GM23338 (cell line): ENCODE measurements around the gene PTPN22. TPM values are rescaled to one million over a fixed set of nuclear protein-coding genes. Genes with fewer than 3 reads are reported as not detected.

ENCODE experiments used
- ATAC-seq: fragments of 200-7000 bp; cut with Tn5 transposase; 3 replicates; pipeline ENCODE4 v1.9.1; 2020
- DNase-seq: peaks from one replicate; pipeline ENCODE4 v3.0.0-alpha.2; 2015; ENCODE audit warnings: low spot score
- H2AFZ ChIP-seq: fragments of 200-600 bp; sonication (generic); 2 replicates; pipeline ENCODE4 v1.8.0; 2016; ENCODE audit warnings: antibody characterized with exemption, mild to moderate bottlenecking, moderate library complexity
- H3F3A ChIP-seq: fragments of 200-600 bp; sonication (generic); replicated peaks from 2 replicates; pipeline ENCODE4 v1.8.0; 2017; ENCODE audit warnings: antibody characterized with exemption, mixed run types, low read depth
- H3K27ac ChIP-seq: fragments of 200-600 bp; sonication (generic); 2 replicates; pipeline ENCODE4 v1.6.1; 2016; ENCODE audit warnings: low read depth
- H3K27me3 ChIP-seq: fragments of 200-600 bp; sonication (generic); 2 replicates; pipeline ENCODE4 v1.8.0; 2016; ENCODE audit warnings: mild to moderate bottlenecking, mixed run types, moderate library complexity; ENCODE audit not compliant: insufficient read depth
- H3K36me3 ChIP-seq: fragments of 200-600 bp; sonication (generic); 2 replicates; pipeline ENCODE4 v1.8.0; 2016; ENCODE audit warnings: mild to moderate bottlenecking; ENCODE audit not compliant: insufficient read depth
- H3K4me1 ChIP-seq: fragments of 200-600 bp; sonication (generic); 2 replicates; pipeline ENCODE4 v1.8.0; 2016; ENCODE audit warnings: mild to moderate bottlenecking, moderate library complexity; ENCODE audit not compliant: insufficient read depth
- H3K4me2 ChIP-seq: fragments of 200-600 bp; sonication (generic); 2 replicates; pipeline ENCODE4 v1.7.1; 2017; ENCODE audit warnings: mixed run types
- H3K4me3 ChIP-seq: fragments of 200-600 bp; sonication (generic); 2 replicates; pipeline ENCODE4 v1.6.1; 2016; ENCODE audit warnings: mixed run types
- H3K79me2 ChIP-seq: fragments of 200-600 bp; sonication (generic); replicated peaks from 2 replicates; pipeline ENCODE4 v1.8.0; 2017; ENCODE audit warnings: mild to moderate bottlenecking; ENCODE audit not compliant: insufficient read depth
- H3K9me2 ChIP-seq: fragments of 200-600 bp; sonication (generic); 2 replicates; pipeline ENCODE4 v1.8.0; 2017; ENCODE audit not compliant: insufficient read depth
- H4K20me1 ChIP-seq: fragments of 200-600 bp; sonication (generic); replicated peaks from 2 replicates; pipeline ENCODE4 v1.8.0; 2017; ENCODE audit warnings: mild to moderate bottlenecking; ENCODE audit not compliant: insufficient read depth
- H3K27ac Mint-ChIP-seq: 2 replicates; pipeline ENCODE4 v1.8.0; 2020; ENCODE audit warnings: inconsistent platforms, mild to moderate bottlenecking, moderate library complexity, mixed read lengths
- H3K27me3 Mint-ChIP-seq: 3 replicates; pipeline ENCODE4 v1.8.0; 2022; ENCODE audit warnings: low read depth, mild to moderate bottlenecking, moderate library complexity, mixed read lengths, inconsistent platforms; ENCODE audit not compliant: insufficient read depth, poor library complexity
- H3K36me3 Mint-ChIP-seq: 3 replicates; pipeline ENCODE4 v1.8.0; 2021; ENCODE audit warnings: low read depth, mild to moderate bottlenecking, inconsistent platforms, moderate library complexity, mixed read lengths
- H3K4me1 Mint-ChIP-seq: 3 replicates; pipeline ENCODE4 v1.8.0; 2020; ENCODE audit warnings: mild to moderate bottlenecking, inconsistent platforms, mixed read lengths
- H3K4me3 Mint-ChIP-seq: 3 replicates; pipeline ENCODE4 v1.8.0; 2021; ENCODE audit warnings: moderate library complexity, mild to moderate bottlenecking, inconsistent platforms, mixed read lengths
- H3K9me3 Mint-ChIP-seq: 3 replicates; pipeline ENCODE4 v1.8.0; 2020; ENCODE audit warnings: moderate library complexity, mild to moderate bottlenecking, inconsistent platforms, mixed read lengths
- CREB1 ChIP-seq: fragments of 250-450 bp; sonication (Bioruptor Pico); IDR thresholded peaks from 2 replicates; pipeline ENCODE4 v1.5.0; 2020; ENCODE audit warnings: low read depth, mild to moderate bottlenecking, moderate library complexity
- CTCF ChIP-seq, 2 experiments: fragments of 200-600 bp in 1 of 2; sonication (generic) in 1 of 2; conservative IDR thresholded peaks; 2 replicates each; pipeline versions ENCODE4 v1.5.1 to v1.6.1; 2016 to 2017; ENCODE audit warnings: antibody characterized with exemption in 2 of 2, low read depth in 2 of 2, mild to moderate bottlenecking in 2 of 2, moderate library complexity in 1 of 2
- ETS1 ChIP-seq: IDR thresholded peaks from 2 replicates; pipeline ENCODE4 v1.6.1; 2016; ENCODE audit warnings: antibody characterized with exemption
- EZH2 ChIP-seq: fragments of 200-600 bp; sonication (generic); IDR thresholded peaks from one replicate; pipeline ENCODE4 v1.8.0; 2017; ENCODE audit warnings: antibody characterized with exemption, mild to moderate bottlenecking, low read depth; ENCODE audit not compliant: unreplicated experiment
- EZH2phosphoT487 ChIP-seq: fragments of 200-600 bp; sonication (generic); IDR thresholded peaks from one replicate; pipeline ENCODE4 v1.8.1; 2018; ENCODE audit warnings: antibody characterized with exemption; ENCODE audit not compliant: unreplicated experiment
- JUNB ChIP-seq: IDR thresholded peaks from one replicate; pipeline ENCODE4 v1.6.1; 2016; ENCODE audit warnings: antibody characterized with exemption; ENCODE audit not compliant: unreplicated experiment
- NANOG ChIP-seq: IDR thresholded peaks from 2 replicates; pipeline ENCODE4 v1.6.1; 2016; ENCODE audit warnings: antibody characterized with exemption, borderline replicate concordance
- POLR2AphosphoS5 ChIP-seq: IDR thresholded peaks from 2 replicates; pipeline ENCODE4 v1.6.1; 2016; ENCODE audit warnings: antibody characterized with exemption, low read depth
- REST ChIP-seq: IDR thresholded peaks from one replicate; pipeline ENCODE4 v1.6.1; 2018; ENCODE audit warnings: antibody characterized with exemption; ENCODE audit not compliant: unreplicated experiment
- STAT1 ChIP-seq: IDR thresholded peaks from one replicate; pipeline ENCODE4 v1.6.1; 2016; ENCODE audit warnings: antibody characterized with exemption; ENCODE audit not compliant: unreplicated experiment
- ZNF114 ChIP-seq: fragments of 250-450 bp; sonication (Bioruptor Pico); IDR thresholded peaks from 2 replicates; pipeline ENCODE4 v1.5.0; 2020; ENCODE audit warnings: mild to moderate bottlenecking, moderate library complexity
- ZNF331 ChIP-seq: fragments of 250-450 bp; sonication (Bioruptor Pico); IDR thresholded peaks from 2 replicates; pipeline ENCODE4 v1.5.0; 2020; ENCODE audit warnings: low read depth, mild to moderate bottlenecking, moderate library complexity
- ZNF462 ChIP-seq: fragments of 250-450 bp; sonication (Bioruptor Pico); IDR thresholded peaks from 2 replicates; pipeline ENCODE4 v1.5.0; 2020; ENCODE audit warnings: mild to moderate bottlenecking, moderate library complexity
- polyA plus RNA-seq: library from polyadenylated mRNA; unstranded; fragments of >200 nt; fragmentation: Nextera tagmentation; extraction: Ambion mirVana; gene quantifications from 2 replicates; pipeline ENCODE4 v1.2.1, GENCODE V29; 2016
- total RNA-seq: library from RNA; depleted of rRNA; stranded (reverse); fragments of >200 nt; shearing (Covaris generic); gene quantifications from 2 replicates; pipeline ENCODE4 v1.2.3, GENCODE V29; 2014

The PTPN22 gene
- total and polyA plus RNA-seq, 2 experiments from 2014 or later = 0.08 TPM; not detected in 1

- peaks cover 5% of the 10 kb centered on the region; the same call in 2 of the 3 replicates for H3K36me3 Mint-ChIP-seq
- H3K27me3 Mint-ChIP-seq = peaks cover 10% of the 10 kb centered on the region
- H3K27ac Mint-ChIP-seq = peak within 1 kb of the TSS; percentile 96
- H3K9me2 ChIP-seq = no peaks in the 10 kb centered on the region
- H3F3A ChIP-seq = no peaks in the 10 kb centered on the region
- DNase-seq (peak; percentile 100), ATAC-seq (peak; percentile 94)
- H3K27ac ChIP-seq = peak within 1 kb of the TSS; percentile 91
- H3K79me2 ChIP-seq = peaks cover 46% of the 10 kb centered on the region
- H3K36me3 ChIP-seq = no peaks in the 10 kb centered on the region
- H3K9me3 Mint-ChIP-seq = no peaks in the 10 kb centered on the region
- peak within 1 kb of the TSS; percentile 98 for H3K4me3 Mint-ChIP-seq
- H3K4me1 Mint-ChIP-seq = peaks cover 13% of the 10 kb centered on the region
- peak within 1 kb of the TSS; percentile 66 for H2AFZ ChIP-seq
- peaks cover 11% of the 10 kb centered on the region; the same call in 1 of the 2 replicates for H3K4me1 ChIP-seq
- H3K4me2 ChIP-seq = peak within 1 kb of the TSS; percentile 83
- H4K20me1 ChIP-seq = peaks cover 13% of the 10 kb centered on the region; the same call in 1 of the 2 replicates
- H3K27me3 ChIP-seq = no peaks in the 10 kb centered on the region
- no peak for TF ChIP-seq EZH2phosphoT487
- TF ChIP-seq POLR2AphosphoS5 = peak; percentile 77
- TF ChIP-seq JUNB = no peak
- TF ChIP-seq ZNF331 (CRISPR knock-in tag) = no peak
- TF ChIP-seq ZNF462 (CRISPR knock-in tag) = no peak
- TF ChIP-seq STAT1 = no peak
- TF ChIP-seq ETS1 = peak; percentile 95
- peak; percentile 77; the same call in 1 of the 2 replicates for TF ChIP-seq CREB1 (CRISPR knock-in tag)
- no peak for TF ChIP-seq CTCF (conservative IDR thresholded peaks at IDR 0.05; ENCODE audit: low read depth in 2 of 2)
- no peak for TF ChIP-seq NANOG
- no peak for TF ChIP-seq EZH2
- no peak for TF ChIP-seq ZNF114 (CRISPR knock-in tag)
- no peak for TF ChIP-seq REST
- H3K4me3 ChIP-seq = peak within 1 kb of the TSS; percentile 72
Measured at GRCh38 chr1:113811888-113812660, 59.4 kb downstream of the PTPN22 start, which contains the start of gene RSBN1. Gene RSBN1 (minus strand): TSS chr1:113812476. CDS start chr1:113812412, 64 bp downstream.
